ENCODE results near the gene MARCOL.

Gene MARCOL, protein sequence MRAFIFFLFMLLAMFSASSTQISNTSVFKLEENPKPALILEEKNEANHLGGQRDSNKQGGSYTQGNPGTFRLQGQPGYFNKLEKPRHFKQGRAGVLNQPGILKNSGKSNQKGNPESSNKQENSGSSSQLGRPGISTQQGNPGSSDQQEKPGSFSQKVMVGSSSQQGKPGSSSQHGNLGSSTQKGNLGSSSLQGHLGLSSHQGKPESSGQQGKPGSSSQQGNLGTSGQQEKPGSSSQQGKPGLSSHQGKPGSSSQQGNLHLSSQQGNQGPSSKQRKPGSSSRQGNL

GRCh38 chr5:148238418-148238794 is at the start of gene MARCOL:
MARCOL (plus strand) TSS chr5:148238525; CDS start chr5:148238598, 73 bp downstream.
- DNase-seq: no peak

DNA sequence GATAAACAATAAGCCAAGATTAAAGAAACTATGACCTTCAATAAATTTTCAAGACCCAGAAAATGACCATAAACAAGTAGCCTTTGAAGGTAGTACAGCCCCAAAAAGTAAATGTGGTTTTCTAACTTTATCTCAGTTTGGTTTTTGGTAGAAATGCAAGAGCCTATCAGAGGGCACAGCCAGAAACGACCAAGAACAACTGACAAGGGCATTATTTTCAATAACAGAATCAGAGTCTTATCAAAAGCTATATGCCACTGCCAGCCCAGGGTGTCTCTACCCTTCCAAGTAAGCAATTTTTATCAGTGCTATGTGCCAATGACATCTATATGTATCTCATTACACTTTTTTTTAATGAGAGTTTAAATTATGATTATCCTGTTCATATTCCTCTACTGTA is 47.3 kb upstream of the MARCOL start:
- DNase-seq: no peak

- no peak for DNase-seq
Observed at GRCh38 chr5:148193202-148193601, 45.1 kb upstream of the MARCOL start.

- no peak for DNase-seq
Observed at GRCh38 chr5:148201151-148201550, 37.2 kb upstream of the MARCOL start.

DNA sequence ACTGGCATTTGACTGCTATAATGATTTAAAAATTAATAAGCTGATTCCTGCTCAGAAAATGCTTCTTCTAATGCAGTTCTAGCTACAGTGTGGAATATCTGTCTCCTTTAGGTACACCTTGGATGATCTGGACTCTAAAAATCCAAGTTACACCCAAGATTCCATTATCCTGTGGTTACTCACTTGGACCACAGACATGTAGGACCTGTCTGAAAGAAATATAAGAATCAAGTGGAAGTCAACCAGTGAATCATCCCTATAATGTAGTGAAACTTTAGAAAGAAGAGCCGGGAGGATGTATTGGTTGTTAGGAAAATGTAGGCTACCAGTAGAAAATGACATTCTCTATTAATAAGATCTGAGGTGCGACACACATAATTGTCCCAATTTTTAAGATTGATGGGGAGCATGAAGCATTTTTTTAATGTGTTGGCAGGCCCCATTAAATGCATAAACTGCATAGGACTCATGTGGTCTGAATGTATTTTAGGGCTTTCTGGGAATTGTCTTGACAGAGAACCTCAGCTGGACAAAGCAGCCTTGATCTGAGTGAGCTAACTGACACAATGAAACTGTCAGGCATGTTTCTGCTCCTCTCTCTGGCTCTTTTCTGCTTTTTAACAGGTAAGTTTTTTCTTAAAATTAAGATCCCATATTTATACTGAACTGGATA is 35.7 kb upstream of the MARCOL start, which contains the start of gene SPINK6:
SPINK6 (plus strand) TSS at position 512 of the 673 bp plus-strand sequence; CDS start at position 567, 55 bp downstream.
- DNase-seq: no peak

GRCh38 chr5:148205044-148205806 is 33.1 kb upstream of the MARCOL start:
- DNase-seq: no peak

GRCh38 chr5:148205865-148206264 is 32.5 kb upstream of the MARCOL start:
- no peak for DNase-seq

GRCh38 chr5:148206620-148207019 is 31.7 kb upstream of the MARCOL start:
- no peak for DNase-seq

GRCh38 chr5:148208226-148208625 is 30.1 kb upstream of the MARCOL start:
- DNase-seq: no peak

GRCh38 chr5:148209151-148209770 is 29.1 kb upstream of the MARCOL start:
- no peak for DNase-seq

GRCh38 chr5:148214665-148215185 is 23.6 kb upstream of the MARCOL start:
- no peak for DNase-seq

GRCh38 chr5:148221508-148221907 is 16.8 kb upstream of the MARCOL start:
- no peak for DNase-seq

DNA sequence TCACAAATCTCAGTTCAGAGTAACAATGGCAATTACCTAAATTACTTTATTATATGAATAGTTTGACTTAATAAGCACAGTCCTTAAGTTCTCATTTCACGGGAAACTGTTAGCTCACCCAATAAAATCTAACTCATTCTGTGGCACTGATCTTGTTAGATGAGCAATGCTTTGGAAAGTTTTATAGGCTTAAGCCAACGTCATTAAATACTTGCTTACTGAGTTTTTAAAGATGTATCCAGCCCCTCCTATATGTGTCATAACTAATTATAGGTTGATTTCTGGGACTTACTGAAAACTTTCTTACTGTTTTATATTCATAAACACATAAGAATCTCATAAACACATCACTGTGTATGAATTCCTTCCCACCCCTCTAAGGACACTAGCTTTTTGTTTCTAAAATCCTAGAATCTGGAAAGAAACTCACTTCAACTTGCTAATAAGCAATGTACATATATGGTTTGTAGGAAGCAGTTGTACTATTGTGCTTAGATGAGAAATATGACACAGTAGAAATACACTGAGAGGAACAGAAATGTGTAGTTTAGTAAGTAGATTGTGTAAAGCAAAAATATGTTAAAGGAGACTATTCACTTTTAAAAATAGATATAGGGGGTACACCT is 14.1 kb upstream of the MARCOL start:
- no peak for DNase-seq

DNA sequence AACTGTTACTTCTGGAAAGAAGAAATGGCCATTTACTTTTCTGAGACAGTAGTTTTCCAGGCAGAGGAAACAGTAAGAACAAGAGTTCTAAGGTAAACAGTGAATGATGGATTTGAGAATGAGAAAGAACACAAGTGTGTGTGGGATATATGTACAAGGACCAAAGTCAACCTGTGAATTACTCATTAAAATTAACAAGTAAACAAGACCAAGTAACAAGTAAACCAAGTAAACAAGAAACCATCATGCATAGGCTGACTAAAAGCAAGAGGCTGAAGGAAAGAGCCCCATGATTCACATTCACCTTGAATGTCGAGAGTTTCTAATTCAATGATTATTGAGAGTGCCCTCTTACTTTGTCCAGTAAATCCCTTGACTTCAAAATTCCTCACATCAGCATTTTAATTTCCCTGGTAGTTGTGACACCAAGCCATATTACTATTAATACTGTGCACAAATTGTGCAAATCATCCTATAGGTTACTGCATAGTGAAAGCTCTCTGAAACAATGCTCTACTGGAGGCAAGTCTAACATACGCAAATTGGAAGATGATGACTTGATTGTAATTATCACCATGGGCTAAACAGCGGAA is 9.8 kb upstream of the MARCOL start:
- DNase-seq: no peak

- DNase-seq: no peak
Observed at GRCh38 chr5:148229840-148230239, 8.5 kb upstream of the MARCOL start.

DNA sequence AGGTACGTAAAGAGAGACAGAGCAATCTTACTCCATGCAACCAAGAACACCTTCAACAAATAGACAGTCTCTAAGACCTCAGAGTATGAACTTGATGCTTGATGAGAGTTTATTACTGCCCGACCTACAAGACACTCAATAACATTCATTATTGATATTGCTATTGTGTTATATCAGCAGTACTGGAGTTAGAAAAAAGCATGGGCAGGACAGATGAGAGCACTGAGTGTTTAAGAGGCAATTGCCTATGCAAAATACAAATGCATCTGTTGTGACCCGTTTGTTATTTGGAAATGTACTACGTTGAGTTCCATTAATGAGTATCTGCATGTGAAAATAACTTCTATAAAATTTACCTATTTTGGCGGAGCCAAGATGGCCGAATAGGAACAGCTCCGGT is 8.1 kb upstream of the MARCOL start:
- no peak for DNase-seq

DNA sequence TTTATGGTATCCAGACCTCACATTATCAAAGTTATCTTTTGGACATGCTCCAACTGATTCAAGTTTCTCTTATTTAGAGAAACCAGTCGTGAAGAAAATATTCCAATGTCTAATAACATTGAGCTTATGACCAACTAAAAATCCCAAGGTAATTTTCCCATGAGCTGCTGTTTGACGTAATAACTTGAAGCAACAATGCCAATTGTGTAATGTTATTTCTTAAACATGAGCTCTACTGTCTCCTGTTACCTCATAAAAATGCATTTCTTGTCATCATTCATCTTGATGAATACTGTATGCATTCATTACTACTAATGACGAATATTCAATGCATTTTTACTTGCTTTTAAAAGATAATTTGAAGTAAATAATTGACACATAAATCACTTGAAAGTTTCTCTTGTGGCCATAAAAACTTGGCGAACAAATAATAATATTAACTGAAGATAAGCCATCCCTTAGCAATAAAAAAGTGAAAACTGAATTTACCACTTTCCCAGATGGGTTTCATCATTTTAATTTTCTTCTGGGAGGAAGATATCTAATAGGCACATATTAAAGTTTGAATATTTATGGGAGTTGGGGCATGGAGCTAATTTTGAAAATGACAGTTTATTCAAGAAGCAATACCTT is 424 bp upstream of the MARCOL start:
- DNase-seq: no peak

GRCh38 chr5:148248894-148249293 is 10.6 kb downstream of the MARCOL start:
- DNase-seq: no peak

GRCh38 chr5:148255456-148255855 is 17.1 kb downstream of the MARCOL start:
- DNase-seq: no peak

DNA sequence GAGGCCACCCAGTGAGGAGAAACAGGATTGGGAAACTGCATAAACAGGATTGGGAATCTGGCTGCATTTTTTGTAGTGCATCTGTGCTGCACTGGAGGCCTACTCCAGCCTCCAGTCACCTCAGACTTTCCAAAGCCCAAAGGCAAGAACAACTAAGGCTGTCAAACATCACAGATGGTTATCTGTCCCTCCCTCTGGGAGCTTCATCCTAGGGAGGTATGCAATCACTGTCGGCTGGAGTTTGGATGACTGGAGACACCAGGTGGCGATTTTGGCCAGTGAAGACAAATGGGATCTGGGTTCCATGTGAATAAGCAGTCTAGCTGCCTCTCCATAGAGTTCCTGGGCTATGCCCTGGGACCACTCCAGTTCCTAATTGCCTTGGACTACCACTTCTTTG is 21.0 kb downstream of the MARCOL start:
- no peak for DNase-seq

DNA sequence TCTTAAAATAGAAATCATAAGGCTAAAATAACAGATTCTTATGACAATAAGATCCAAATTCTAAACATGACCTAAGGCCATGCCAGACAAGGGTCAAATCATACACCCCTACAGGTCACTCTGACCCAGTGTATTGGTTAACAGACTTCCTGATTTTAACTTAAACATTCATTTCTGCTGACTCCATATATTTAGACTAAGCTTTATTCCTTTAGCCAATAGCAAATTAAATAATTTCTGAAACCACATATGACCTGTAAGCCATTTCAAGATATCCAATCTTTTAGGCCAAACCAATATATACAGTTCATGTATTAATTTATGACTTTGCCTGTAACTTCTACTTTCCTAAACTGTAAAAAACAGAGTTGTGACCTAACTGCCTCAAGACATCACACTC is 22.9 kb downstream of the MARCOL start:
- DNase-seq: no peak

DNA sequence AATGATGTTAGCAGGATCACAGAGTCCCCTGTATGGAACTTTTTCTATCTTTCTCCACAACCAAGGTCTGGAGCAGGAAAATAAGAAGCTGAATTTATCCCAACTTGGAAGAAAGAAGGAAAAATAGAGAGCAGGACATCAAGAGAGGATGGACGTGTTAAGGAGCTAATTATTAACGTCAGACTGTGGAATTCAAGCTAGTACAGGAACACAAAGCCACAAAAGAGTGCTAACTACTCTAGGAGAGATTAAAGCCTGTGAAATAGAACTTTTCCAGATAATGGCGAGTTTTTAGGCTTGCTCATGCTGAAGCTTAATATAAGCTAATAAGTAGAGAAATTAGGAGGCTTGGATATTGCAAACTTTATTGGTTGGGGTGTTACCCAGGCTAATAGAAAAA is 29.6 kb downstream of the MARCOL start:
- no peak for DNase-seq
